HG02852 (cell line): Measurements from ENCODE around the gene RNF213.
"Not testable (repeated sequence)": the region's sequence is repeated elsewhere in the genome, so short reads cannot be mapped to it uniquely, and the experiment has no call there.

Source experiments
- ATAC-seq: cut with Tn5 transposase; IDR thresholded peaks from one replicate; pipeline ENCODE4 v1.9.1; 2021; ENCODE audit warnings: mild to moderate bottlenecking, moderate library complexity; ENCODE audit not compliant: unreplicated experiment

RNF213 gene

GRCh38 chr17:80267391-80267790 is 6.7 kb downstream of the RNF213 start:
- no peak for ATAC-seq

- no peak for ATAC-seq
Measured at GRCh38 chr17:80268427-80268826, 7.8 kb downstream of the RNF213 start.

GRCh38 chr17:80269405-80269807 is 8.8 kb downstream of the RNF213 start:
- no peak for ATAC-seq

GRCh38 chr17:80270104-80270503 is 9.5 kb downstream of the RNF213 start:
- ATAC-seq, result no peak

- ATAC-seq, result no peak
Measured at GRCh38 chr17:80270836-80271235, 10.2 kb downstream of the RNF213 start.

- no peak for ATAC-seq
Measured at GRCh38 chr17:80272366-80272765, 11.7 kb downstream of the RNF213 start.

- ATAC-seq, result no peak
Measured at GRCh38 chr17:80274331-80274730, 13.7 kb downstream of the RNF213 start.

- no peak for ATAC-seq
Measured at GRCh38 chr17:80274871-80275449, 14.3 kb downstream of the RNF213 start.

- ATAC-seq, result not testable (repeated sequence)
Measured at GRCh38 chr17:80275857-80276256, 15.2 kb downstream of the RNF213 start.

- ATAC-seq, result no peak
Measured at GRCh38 chr17:80277751-80278671, 17.4 kb downstream of the RNF213 start.

GRCh38 chr17:80279895-80280294 is 19.2 kb downstream of the RNF213 start:
- no peak for ATAC-seq

GRCh38 chr17:80281516-80281915 is 20.9 kb downstream of the RNF213 start:
- no peak for ATAC-seq

GRCh38 chr17:80283116-80283852 is 22.6 kb downstream of the RNF213 start:
- ATAC-seq, result no peak

GRCh38 chr17:80284631-80285030 is 24.0 kb downstream of the RNF213 start:
- no peak for ATAC-seq

GRCh38 chr17:80285237-80285920 is 24.7 kb downstream of the RNF213 start:
- no peak for ATAC-seq

- ATAC-seq, result no peak
Measured at GRCh38 chr17:80286638-80286960, 25.9 kb downstream of the RNF213 start.

- ATAC-seq, result no peak
Measured at GRCh38 chr17:80287038-80287437, 26.4 kb downstream of the RNF213 start.

GRCh38 chr17:80287806-80288567 is 27.3 kb downstream of the RNF213 start:
- ATAC-seq, result no peak

- ATAC-seq, result no peak
Measured at GRCh38 chr17:80289616-80290015, 29.0 kb downstream of the RNF213 start.

GRCh38 chr17:80290156-80290555 is 29.5 kb downstream of the RNF213 start:
- no peak for ATAC-seq
